GM18868 (cell line): ENCODE results near the gene BATF3.
A peak's percentile ranks its signal among the peaks of the same experiment; 100 is the strongest.

Experiments used
- ATAC-seq: cut with Tn5 transposase; IDR thresholded peaks from one replicate; pipeline ENCODE4 v1.9.1; 2021; ENCODE audit warnings: mild to moderate bottlenecking, moderate library complexity; ENCODE audit not compliant: unreplicated experiment

The BATF3 gene

DNA sequence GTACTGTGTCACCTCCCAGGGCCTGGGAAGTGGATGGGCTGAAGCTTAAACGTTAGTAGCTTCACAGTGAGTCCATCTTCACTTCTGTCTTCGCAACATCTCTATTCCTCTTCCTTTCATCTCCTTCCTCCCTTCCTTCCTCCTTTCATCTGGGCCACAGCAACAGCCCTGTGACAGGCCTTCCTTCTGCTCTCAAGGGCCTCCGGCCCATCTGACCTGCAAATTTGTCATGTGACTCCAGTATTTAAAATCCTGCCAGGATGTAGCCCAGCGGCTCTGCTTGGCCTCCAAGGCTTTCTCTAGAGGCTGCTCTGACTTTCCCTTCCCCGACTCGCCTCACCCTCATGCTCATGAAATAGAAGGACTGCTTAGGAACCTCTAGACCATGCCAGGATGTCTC is 10.9 kb upstream of the BATF3 start:
- no peak for ATAC-seq

DNA sequence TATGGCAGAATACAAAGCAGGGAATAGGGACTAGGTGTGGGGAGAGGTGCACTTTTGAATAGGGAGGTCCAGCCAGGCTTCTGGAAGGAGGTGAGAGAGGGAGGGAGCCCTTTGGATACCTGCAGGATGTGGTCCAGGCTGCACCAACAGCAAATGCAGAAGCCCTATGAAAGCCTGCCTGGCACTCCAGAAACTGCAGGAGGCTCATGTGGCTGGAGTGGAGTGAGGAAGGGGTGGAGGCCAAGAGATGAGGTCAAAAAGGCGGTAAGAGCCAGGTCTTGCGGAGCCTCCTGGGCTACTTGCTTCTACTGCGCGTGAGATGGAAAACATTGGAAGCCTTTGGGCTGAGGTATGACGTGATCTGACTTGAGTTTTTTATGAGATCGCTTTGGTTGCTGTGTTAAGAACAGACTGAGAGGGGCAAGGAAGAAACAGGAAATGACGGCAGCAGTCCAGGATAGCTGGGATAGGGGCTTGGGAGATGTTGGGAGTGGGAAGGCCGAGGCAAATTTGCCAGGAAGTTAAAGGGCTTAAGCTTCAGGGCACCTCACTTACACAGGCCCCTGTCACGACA is 4.4 kb upstream of the BATF3 start:
- ATAC-seq: no peak

DNA sequence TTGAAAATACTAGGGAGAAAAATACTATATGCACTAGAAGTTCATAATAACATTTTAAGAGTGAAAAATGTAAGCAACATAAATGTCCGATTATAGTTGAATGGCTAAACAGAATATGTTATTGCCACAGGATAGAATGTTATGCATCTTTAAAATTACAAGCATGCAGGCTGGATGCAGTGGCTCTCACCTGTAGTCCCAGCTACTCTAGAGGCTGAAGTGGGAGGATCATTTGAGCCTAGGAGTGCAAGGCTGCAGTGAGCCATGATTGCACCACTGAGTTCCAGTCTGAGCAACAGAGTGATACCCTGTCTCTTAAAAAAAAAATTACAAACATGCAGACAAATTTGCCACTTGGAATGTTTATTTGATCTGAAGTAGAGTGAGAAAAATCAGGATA is 3.0 kb upstream of the BATF3 start:
- no peak for ATAC-seq

DNA sequence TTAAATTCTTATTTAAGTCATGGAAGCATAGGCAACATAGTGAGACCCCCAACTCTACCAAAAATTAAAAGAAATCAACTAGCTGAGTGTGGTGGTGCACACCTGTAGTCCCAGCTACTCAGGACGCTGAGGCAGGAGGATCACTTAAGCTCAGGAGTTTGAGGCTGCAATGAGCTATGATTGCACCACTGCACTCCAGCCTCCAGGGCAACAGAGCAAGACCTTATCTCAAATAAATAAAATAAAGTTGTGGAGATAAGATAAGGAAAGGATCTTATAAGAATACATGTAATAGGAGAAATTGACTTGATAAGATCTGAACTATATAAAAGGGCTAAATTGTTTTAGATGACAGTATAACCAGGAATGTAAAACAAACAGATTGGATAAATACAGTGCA is 2.3 kb upstream of the BATF3 start:
- no peak for ATAC-seq

DNA sequence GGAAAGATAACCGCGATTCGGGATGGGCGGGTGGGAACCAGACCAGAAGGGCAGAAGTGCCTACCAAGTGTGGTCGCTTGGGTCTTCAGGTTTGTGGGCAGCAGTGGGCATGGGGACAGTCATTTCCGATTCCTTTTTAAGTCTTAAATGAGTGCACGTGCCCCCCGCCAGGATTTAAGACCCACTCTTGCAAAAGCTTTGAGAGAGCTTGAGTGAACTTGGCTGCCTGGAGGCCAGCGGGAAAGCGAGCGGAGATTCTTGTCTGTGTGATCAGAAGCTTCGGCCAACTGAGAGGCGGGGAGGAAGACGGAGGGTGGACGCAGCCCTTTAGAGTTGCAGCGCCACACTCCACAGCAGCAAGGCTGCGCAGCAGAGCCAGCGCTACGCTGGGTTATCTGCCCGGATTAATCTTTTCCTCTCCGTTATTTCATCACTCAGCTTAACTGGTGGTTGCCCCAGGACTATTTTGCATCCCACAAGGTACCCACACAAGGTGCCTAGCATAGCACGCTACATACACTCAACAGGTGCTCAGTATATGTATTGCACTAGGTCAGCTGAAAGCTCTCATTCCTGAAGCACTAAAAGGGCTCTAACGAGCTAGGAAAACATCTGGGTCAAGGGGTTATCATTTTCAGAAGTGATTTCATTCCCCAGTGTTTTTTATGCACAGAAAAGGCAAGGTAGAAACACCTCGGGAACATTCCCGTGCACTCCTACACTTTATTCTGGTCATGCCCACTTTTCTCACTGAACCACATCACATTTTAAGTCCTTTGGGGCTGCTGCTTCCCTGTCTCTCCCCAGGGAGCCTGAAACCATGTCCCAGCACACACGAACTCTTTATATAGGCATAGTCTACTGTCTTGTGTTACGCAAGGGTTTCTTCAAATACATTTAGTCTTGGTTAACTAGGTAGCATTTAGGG is 1.5 kb upstream of the BATF3 start:
- no peak for ATAC-seq

DNA sequence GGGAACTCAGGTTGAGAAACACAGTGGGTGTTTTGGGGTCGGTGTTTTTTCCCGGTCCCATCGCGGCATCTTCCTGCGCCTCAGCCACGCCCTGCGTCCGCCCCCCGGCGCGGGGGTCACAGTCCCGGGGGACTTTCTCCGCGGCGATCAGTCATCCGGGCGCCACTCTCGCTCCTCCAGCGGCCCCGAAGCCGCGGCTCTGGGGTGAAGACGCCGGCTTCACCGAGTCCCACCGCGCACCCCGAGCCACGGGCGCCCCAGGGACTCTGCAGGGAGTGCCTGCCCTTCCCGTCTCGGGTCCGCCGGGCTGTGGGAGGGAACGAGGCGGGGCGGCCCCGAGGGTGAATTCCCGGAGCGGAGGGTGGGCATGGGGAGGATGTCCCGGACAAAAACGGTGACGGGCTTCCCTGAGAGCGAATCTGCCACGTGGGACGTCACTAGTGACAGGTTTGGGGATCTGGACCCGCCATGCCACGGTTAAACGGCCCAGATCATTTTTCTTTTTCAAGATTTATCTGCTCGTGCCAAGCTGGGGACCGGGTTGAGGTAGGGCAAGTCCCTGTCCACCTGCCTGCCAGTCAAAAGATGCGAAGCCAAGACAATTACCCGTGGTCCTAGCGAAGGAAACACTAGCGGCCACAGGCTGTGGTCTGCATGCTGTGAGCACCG is 717 bp upstream of the BATF3 start:
- ATAC-seq: peak; percentile 31

DNA sequence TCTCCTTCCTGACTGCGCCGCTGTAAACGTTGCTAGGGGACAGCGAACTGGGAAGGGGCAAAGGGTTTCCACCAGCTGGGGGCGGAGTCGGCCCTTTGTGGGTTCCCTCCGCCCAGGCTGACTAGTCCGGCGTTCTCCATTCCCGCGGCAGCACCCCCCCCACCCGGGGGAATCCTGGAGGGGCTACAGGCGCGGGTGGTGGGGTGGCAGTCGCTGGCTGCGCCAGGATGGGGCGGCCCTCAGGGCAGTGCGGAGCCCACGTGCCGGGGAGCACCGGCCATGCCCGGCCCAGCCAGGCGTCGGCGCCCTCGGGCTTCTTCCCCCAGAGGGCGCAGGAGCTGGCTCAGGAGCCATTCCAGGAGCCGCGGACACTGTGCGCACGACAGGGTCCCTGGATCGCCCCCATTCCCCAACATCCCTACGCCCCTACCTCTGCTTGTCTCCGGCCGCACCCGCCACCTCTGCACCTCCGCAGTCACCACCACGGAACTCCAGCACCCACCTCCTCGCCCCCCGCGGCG is 476 bp downstream of the BATF3 start:
- ATAC-seq: peak; percentile 64

DNA sequence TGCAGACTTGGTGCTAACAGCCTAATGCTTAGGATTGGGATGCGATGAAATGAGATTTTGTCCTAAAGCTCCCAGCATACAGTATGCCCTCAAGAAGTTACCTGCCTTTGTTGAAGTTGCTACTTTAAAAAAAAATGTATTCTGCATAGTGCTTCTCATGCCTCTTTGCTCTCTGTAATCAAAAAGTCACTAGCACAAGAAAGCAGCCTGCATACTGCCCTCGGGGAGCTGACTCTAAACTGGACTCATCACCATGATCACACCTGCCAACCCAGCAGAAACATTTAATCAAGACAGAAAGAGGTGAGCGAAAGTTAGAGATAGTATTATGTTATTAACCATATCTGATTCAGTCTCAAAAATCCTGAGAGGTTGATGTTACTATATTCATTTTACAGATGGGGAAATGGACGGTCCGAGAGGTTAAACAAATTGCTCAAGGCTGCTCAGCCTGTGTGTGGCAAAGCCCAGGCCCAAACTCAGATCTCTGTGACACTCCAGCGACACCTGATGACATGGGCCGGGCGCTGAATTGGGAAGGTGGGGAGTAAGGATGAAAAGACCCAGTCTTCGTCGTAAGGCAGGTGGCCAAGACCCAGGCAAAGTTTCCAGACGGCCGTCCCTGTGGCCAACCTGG is 1.1 kb downstream of the BATF3 start:
- ATAC-seq: peak; percentile 9

DNA sequence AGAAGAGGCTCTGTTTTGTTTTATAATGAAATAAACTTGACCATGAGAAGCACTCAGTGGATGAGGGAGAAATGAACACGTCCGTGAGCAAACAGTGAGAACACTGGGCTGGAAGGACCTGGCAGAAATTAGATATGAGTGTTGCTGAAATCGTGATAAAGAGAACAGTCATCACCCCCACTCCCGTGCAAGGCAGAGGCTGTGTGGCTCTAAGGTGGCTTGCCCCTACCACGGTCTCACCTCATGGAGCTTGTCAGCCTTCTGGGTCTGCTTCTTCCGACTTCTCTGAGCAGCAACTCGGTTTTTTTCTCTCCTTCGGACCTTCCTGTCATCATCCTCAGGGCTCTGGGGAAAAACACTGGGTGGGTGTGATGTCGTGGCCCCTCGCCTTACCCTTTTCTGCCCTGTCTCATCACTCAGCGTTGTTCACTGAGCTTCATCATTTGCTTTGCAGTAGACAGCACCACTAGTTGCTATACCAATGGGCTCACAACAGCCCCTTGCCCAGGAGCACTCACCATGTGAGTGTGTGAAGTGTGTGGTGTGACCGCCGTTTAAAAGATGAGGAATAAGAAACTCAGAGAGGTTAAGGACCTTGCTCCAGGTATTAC is 2.8 kb downstream of the BATF3 start:
- ATAC-seq: no peak

DNA sequence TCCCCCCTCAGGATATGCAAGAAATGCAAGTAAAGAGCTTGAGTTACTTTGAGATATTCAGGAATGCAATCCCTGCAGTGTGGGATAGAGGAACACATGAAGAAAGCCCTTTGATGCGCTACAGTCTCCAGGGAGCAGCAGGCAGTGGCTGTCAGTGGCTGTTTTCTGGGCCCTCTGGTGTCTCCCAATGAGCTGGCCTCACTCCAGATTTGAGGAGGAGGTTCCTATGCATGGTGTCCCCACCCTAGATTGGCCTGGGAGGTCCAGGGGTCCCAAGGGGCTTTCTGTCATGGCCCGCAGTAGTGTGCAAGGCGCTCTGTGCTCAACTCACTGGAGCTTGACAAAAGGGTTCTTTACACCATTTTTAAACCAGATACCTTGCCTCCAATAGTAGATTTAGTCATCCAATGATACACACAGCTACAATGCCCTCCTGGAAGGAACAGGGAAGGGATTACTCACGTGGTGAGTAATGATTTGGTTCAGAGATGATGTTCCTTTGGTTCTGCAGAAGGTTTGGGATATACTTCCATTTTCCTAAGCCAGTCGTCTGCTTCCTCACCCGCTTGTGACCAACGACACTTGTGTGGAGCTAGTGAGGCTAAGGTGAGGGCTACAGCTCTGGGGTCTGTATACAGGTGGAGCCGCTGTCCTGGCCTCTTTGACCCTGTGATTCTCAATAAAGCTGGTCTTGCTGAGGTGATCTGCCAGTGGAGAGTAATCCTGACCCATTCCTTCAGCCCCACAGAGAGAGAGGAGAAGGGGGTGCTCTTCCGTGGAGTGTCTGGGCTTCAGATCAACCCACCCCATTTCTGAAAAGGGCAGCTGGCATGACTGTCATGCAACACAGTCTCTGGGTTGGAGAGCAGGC is 6.6 kb downstream of the BATF3 start:
- no peak for ATAC-seq

DNA sequence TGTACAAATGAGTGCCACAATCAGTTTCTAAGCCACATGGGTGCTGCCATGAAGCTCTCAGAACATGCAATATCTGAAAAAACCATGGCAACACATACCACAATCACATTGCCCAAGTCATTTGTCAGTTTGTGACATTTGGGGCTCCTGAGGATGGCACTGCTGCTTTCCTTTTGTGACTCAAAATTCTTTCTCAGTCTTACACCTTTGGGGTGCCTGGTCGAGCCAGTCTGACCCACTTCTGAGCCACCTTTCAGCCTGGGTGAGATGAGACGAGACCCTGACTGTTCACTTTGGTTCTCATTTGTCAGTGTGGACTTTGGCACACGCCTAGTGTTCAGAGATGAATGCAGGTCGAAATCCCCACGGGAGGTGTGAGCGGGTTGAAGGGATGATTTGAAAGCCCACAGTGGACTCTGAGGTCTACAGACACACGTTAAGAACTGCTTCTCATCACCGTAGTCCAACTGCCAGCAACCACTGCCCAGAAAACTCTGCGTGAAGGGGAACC is 8.0 kb downstream of the BATF3 start:
- peak; percentile 69 for ATAC-seq

DNA sequence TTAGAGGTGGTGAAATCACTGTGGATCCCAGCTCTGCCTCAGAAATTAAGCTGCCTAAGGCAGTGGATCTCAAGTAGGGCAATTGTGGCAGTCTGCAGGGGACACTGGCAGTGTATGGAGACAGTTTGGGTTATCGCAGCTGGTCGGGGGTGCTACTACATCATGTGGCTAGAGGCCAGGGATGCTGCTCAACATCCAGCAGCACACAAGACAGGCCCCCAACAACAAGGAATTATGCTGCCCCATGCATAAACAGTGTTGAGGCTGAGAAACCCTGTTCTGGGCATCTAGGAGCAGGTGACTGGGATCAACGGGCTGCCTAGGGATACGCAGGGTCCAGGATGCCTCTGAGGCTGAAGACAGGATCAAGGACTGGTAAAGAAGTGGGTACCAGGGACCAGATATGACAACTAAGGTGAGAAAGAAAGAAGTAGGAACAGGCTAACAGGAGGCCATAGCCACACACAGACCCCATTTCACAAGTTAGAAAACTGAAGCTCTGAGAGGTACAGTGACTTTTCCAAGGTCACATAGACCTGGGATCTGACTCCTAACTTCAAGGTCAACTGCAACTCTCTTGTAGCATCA is 8.7 kb downstream of the BATF3 start:
- no peak for ATAC-seq

DNA sequence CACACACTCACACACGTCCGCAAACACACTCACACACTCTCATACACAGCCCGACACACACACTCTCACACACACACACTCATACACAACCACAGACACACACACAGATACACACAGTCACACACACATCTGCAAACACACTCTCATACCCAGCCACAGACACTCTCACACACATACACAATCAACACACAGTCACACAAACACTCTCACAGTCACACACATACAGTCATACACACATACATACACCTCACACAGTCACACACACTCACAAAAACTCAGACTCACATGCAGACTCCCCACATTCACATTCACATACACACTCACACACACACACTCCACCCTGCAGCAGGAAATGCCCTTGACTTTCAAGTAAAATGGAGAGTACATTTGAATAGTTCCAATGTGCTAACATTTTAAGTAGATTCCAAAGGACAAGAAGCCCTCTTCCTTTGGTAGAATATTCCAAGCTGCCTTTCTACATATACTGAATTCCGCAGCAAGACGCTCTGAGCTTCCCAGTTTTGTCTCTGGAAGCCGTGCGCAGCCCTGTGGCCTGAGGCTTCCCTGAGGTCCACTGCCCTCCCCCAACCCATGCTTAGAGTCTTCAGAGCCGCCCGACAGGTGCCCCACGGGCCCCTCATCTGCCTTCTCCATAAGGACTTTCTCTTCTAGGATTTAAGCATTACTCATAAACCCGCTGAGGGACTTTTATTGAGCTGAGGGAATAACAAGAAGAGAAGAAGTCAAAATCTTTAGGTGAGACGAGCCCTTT is 9.7 kb downstream of the BATF3 start:
- no peak for ATAC-seq

DNA sequence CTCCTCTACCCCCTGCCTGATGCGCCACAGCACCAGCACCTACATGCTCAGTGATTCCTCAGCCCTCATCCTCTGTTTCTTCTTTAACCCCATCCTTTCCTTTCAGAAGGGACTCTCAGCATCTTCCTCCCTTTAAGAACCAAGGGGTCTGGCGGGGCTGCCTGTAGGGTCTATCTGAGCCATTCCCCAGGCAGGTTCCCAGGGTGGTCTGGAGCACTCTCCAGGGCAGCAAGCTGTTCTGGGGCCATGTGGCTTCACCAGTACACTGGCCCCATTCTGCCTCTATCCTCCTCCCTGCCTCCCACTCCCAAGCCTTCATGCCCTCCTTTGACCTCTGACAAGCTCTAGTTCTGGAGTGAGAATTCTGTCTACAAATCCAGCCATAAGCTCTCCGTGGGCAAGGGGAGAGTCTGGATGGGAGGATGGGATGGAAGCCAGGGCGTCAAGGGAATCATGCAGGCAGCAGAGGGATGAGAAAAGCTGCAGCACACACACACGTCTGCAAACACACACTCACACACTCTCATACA is 10.4 kb downstream of the BATF3 start:
- ATAC-seq: no peak

DNA sequence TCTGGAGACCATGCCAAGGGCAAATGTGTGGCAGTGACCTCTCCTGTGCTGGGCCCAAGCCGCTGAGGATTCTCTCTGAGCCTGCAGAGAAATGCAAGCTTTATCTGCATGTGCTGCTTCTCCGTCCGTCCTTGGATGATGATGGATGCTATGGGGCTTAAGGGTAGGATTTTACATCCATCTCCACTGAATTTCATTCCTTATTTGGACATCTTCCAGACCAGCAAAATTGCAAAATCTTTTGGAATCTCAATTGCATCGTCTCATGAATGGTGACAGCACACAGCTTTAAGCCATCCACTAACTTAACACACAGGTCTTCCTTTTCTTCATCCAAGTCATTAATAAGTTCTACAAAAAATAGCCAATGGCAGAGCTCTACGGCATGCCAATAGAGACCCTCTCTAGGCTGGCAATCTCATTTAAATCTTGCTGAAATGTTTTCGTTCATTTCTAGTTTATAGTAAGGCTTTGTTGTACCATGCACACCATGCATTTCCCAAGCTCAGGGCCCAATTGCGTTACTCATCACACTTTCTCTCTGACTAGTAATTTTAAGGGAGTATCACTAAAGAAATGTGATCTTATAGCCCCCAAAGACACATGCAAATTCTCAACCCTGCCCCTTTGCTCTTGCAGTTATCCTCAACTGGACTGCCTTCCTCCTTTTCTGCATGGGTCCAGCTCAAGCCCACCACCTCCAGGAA is 11.1 kb downstream of the BATF3 start:
- ATAC-seq: no peak

DNA sequence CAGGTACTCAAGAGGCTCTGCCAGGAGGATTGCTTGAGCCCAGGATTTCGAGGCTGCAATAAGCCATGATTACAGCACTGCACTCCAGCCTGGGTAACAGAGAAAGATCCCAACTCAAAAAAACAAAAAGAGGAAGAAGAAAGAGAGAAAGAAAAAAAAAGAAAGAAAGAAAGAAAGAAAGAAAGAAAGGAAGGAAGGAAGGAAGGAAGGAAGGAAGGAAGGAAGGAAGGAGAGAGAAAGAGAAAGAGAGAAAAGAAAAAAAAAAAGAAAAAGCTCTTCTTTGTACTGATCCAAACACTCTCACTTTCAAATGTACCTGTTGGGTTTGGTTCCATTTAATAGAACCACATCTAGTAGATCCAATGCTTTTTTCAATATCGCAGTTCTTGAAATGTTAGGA is 11.8 kb downstream of the BATF3 start:
- no peak for ATAC-seq

DNA sequence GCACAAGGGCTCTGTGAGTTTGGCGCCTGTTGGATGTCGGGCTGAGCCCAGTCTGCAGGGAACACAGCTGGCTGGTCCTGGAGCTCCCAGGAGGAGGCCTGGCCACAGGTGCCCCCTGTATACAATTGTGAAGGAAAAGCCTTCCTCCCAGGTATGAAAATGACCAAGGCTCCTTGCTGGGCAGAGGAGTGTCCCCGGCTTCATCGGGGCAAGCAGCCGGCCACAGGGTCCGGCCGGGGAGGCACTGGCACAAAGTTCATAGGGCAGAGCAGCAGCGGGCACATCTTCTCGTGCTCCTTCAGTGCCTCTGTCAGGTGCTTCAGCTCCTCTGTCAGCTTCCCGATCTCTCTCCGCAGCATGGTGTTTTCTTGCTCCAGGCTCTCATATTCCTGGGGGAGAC is 13.0 kb downstream of the BATF3 start:
- no peak for ATAC-seq

DNA sequence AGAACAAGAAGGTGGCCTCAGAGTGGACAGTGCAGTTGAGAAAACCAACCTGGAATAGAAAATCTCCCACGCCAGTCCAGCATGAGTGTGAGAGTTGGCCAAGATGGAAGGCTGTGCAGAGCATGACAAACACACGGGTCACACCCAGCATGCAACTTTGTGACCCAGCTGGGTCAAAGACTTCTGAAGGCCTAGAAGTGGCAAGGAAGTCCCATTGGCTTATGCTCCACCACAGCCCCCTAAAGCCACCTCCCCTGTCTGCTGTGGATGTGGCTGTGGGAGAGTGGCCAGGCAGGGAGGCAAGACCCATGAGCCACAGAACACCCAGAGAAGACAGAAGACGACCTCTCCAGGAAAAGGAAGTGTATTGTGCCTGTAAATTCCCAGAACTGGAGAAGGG is 13.6 kb downstream of the BATF3 start:
- ATAC-seq: no peak
